GM12878 (cell line): ENCODE results near the gene FCGR2B.

ENCODE experiments used
- CTCF ChIP-seq, 3 experiments: IDR thresholded peaks in 2 of 3; conservative IDR thresholded peaks in 1 of 3; 2 replicates each; pipeline ENCODE4 v1.5.1; 2011; ENCODE audit warnings: low read depth in 3 of 3, low read length in 3 of 3, mild to moderate bottlenecking in 3 of 3, control low read depth in 2 of 3, moderate library complexity in 2 of 3, inconsistent platforms in 1 of 3, mixed read lengths in 1 of 3; ENCODE audit not compliant: control insufficient read depth in 2 of 3, insufficient read depth in 1 of 3; ENCODE audit errors: extremely low read depth in 1 of 3
- POLR2A ChIP-seq: IDR thresholded peaks from 2 replicates; pipeline ENCODE4 v1.6.1; 2011; ENCODE audit warnings: low read depth, mild to moderate bottlenecking, low read length
- POLR2AphosphoS5 ChIP-seq: IDR thresholded peaks from 2 replicates; pipeline ENCODE4 v1.6.1; 2011; ENCODE audit warnings: mild to moderate bottlenecking, low read length, inconsistent platforms
- PRDM15 ChIP-seq: fragments of 450-650 bp; formaldehyde crosslinking; IDR thresholded peaks from 2 replicates; pipeline ENCODE4 v1.4.0; 2020; ENCODE audit warnings: mild to moderate bottlenecking, moderate library complexity
- SMAD5 ChIP-seq: IDR thresholded peaks from 2 replicates; pipeline ENCODE4 v1.6.1; 2016; ENCODE audit warnings: antibody characterized with exemption, low read depth
- TAF1 ChIP-seq: IDR thresholded peaks from 2 replicates; pipeline ENCODE4 v1.6.1; 2011; ENCODE audit warnings: mild to moderate bottlenecking, low read depth, low read length, borderline replicate concordance
- TCF7 ChIP-seq: IDR thresholded peaks from 2 replicates; pipeline ENCODE4 v1.6.1; 2014; ENCODE audit warnings: antibody characterized with exemption, borderline replicate concordance
- USF1 ChIP-seq: IDR thresholded peaks from 2 replicates; pipeline ENCODE4 v1.6.1; 2011; ENCODE audit warnings: borderline replicate concordance, low read depth, mild to moderate bottlenecking, moderate library complexity, mixed read lengths, low read length; ENCODE audit not compliant: insufficient read depth; ENCODE audit errors: extremely low read length
- ZNF592 ChIP-seq: fragments of 450-650 bp; IDR thresholded peaks from 2 replicates; pipeline ENCODE4 v1.6.1; 2017; ENCODE audit warnings: mild to moderate bottlenecking, moderate library complexity

- TF ChIP-seq TAF1 (peak; percentile 78; the same call in 1 of the 2 replicates), SMAD5 (no peak), USF1 (no peak), CTCF (IDR thresholded peaks at IDR 0.05 in 2 of 3, conservative IDR thresholded peaks at IDR 0.05 in 1 of 3; ENCODE audit: control insufficient read depth in 2 of 3, extremely low read depth in 1 of 3, insufficient read depth in 1 of 3, low read depth in 3 of 3, low read length in 3 of 3) (0 out of 6 replicates have a peak, but pooled peaks of 1 of the 3 experiments have one; percentile 8), ZNF592 (no peak), POLR2AphosphoS5 (peak; percentile 80; the same call in 1 of the 2 replicates), POLR2A (peak; percentile 94), TCF7 (no peak), PRDM15 (no peak)
Observed at GRCh38 chr1:161726473-161727255, 63.7 kb downstream of the FCGR2B start.
